Globus pallidus (tissue), 1 donor: ENCODE data around the gene C19orf44.
A peak's percentile ranks its signal among the peaks of the same experiment; 100 is the strongest.
"Not testable (repeated sequence)": the region's sequence is repeated elsewhere in the genome, so short reads cannot be mapped to it uniquely, and the experiment has no call there.

Experiments used
- DNase-seq: peaks from one replicate; pipeline ENCODE4 v3.0.0-alpha.2; 2015; ENCODE audit warnings: low spot score

Gene C19orf44

DNA sequence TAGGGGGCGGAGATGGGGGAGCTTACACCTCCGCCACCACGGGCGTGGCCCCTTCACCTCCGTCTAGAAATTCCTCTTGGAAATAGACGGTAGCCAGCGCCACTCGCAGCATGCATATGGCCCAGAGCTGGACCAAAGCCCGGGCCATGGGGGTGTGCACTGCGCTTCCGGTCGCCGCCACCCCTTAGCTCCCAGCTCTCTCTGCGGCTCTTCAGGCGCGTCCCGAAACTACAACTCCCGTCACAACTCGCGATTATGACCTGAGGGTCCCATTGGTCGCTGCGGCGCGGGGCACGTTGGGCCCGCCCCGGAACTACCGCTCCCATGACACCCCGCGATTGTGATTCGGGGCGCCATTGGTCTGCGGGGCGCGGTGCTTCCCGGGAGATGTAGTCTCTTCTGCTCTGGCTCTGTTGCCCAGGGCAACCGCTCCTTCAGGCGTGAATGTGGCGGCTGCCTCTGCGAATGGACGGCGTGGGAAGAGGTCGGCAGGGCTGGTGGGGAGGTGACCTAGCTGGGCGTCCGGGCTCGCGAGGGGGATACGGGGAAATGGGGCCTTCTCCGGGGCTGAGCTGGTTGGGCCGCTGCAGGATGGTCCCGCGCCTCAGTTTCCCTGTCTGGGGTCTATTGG is at the start of gene C19orf44, which contains the start of gene CALR3:
C19orf44 (plus strand) TSS at position 413 of the 631 bp plus-strand sequence. CDS start 4,399 bp downstream, outside the sequence.
CALR3 (minus strand) TSS at position 186 of the 631 bp plus-strand sequence; CDS start at position 148, 38 bp downstream.
- peak; percentile 98 for DNase-seq

DNA sequence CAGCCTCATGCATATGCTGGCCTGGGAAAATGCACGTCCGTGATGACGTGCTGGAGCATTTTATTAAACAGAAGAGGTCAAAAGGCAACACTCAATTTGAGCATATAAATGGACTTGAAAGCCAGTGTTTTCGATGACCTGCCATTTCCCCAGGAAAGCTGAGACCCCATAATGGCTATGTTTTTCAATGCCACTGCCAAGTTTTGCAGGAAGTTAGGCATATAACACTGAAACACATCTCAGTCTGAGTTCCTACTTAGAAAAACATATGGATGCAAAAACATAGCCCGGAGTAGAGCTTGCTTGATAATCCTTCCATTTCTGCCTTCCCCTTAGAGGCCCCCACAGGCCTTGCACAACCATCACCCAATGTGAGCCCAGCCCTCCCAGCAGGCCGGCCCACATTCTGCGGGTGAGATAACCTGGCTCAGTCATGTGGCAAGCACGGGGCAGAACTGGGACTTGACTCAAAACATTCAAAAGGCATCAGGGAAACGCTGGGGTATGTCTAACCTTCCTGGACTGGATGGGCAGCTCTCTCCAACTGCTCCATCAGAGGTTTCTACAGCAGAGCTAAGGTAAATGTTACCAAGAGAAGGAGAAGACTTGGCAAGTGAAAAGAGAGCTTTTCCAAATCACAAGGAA is 49.3 kb upstream of the C19orf44 start:
- DNase-seq, result peak; percentile 51

DNA sequence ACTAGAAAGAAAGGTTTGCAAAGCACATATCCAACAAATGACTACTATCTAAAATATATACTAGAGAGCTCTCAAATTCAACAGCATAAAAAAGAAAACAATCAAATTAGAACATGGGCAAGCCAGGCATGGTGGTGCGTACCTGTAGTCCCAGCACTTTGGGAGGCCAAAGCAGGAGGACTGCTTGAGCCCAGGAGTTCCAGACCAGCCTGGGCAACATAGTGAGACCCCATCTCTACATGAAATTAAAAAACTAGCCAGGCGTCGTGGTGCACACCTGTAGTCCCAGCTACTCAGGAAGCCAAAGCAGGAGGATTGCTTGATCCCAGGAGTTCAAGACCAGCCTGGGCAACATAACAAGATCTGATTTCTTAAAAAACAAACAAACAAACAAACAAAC is 47.3 kb upstream of the C19orf44 start:
- not testable (repeated sequence) for DNase-seq

DNA sequence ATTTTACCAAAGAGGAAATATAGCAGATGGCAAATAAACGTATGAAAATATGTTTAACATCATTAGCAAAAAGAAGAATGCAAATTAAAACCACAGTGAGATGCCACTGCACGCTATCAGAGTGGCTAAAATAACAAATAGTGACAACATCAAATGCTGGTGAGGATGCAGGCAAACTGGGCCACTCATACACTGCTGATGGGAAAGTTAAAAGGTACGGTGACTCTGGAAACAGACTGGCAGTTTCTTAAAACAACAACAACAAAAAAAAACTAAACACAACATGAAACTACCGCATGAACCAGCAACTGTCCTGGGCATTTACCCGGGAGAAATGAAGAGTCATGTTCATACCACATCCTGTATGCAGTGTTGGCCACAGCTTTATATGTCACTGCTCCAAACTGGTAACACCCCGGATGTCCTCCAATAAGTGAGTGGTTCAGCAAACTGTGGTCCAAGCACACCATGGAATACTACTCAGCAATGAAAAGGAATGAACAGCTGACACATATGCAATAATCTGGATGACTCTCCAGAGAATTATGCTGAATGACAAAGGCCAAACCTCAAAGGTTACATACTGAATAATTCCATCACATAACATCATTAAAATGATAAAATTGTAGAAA is 46.7 kb upstream of the C19orf44 start:
- no peak for DNase-seq

DNA sequence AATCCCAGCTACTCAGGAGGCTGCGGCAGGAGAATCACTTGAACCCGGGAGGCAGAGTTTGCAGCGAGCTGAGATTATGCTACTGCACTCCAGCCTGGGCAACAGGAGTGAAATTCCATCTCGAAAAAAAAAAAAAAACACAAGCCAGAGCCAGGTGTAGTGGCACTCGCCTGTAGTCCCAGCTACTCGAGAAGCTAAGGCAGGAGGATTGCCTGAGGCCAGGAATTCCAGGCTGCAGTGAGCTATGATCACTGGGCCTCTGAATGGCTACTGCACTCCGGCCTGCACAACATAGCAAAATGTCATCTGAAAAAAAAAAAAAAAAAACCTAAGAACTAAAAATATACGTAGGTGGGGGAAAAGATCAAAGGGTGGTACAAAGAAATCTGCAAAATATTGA is 43.9 kb upstream of the C19orf44 start:
- no peak for DNase-seq

DNA sequence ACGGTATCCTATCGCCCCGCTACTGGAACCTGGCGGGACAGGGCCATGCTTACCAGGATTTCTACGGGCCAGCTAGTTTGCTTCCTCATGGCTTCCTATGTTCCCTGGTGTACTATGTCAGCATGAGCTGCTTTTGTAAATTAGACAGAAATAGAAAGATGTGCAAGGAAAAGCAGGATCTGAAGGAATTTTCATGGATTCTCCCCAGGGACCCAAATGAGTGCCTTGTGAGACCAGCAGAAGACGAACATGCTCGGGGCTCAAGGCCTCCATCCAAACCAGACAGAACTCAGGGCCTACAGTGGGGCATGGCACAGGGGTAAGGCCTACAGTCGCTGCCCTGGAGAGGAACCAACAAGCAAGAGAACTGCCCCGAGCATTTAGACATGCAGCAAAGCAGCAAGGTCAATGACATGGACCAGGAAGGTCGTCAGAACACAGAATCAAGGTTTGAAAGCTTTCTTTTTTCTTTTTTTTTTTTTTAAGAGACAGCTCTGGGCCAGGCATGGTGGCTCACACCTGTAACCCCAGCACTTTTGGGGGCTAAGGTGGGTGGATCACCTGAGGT is 41.8 kb upstream of the C19orf44 start:
- no peak for DNase-seq

DNA sequence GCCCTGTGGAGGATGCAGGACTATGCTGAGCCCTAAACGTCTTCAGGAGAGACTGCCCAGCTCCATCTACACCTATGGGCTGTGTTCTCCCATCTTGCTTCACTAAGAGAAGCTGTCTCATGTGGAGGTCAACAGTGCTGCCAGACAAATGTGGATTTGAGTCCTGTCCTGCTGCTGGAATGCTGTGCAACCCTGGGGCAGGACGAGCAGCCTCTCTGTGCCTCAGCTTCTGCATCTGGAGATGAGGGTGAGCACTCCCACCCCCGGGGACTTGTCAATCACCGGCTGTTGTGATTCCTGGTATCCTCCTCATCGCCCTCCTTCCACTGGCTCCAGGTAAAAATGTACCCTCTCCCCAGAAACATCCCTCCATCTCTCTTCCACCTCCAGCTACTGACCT is 40.7 kb upstream of the C19orf44 start:
- no peak for DNase-seq

DNA sequence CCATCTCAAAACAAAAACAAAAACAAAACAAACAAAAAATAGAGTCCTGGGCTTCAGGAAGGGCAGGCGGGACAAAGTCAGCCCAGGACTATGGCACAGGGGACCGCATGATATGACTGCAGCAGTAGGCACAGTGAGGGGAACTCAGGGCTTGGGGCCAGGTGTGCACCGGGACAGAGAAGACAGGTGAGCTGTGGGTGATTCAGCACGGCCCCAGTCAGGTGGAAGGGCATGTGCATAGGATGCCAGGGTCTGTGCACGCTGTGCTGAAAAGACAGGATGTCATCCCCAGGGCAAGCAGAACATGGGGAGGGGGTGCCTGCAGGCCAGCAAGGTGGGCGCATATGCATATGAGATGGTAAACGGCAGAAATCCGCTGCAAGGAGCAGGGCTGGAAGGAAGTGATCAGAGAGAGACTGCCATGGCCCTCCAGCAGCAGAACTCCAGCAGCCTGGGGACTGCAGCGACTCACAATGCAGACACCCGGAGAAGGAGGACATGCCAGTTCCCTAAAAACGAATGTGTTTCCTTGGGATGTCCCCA is 39.5 kb upstream of the C19orf44 start:
- DNase-seq, result no peak

DNA sequence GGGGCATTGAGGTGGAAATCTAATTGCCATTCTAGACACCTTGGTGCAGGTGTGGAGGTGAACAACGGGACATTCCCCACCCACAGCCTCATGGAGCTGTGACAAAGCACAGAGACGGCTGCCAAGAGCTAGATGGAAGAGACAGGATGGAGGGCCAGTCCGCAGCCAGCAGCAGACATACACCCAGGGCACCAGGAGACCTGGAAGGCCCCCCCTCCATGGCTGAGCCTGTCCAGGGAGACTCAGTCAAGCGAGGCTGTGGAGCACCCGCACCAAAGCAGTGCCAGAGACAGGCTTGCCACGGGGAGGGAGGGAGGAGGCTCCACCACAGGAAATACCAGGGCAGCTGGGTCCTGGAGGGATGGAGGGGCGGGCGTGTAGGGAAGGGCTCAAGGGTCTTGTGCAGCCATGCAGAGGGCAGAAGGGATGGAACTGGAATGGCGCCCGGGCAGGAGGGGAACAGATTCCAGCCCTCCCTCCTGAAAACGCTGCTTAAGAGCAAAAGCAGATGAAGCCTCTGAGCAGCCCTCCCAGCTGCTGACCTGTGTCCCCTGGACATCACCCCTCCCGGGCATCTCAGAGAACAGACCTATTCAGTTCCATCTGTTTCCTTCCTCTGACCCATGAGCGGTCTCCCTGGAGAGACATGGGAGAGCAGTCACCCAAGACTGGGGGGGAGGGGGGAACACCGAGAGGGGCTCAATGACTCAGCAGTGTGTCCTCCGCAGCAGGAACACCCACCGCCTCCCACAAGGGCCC is 38.8 kb upstream of the C19orf44 start:
- DNase-seq, result no peak

DNA sequence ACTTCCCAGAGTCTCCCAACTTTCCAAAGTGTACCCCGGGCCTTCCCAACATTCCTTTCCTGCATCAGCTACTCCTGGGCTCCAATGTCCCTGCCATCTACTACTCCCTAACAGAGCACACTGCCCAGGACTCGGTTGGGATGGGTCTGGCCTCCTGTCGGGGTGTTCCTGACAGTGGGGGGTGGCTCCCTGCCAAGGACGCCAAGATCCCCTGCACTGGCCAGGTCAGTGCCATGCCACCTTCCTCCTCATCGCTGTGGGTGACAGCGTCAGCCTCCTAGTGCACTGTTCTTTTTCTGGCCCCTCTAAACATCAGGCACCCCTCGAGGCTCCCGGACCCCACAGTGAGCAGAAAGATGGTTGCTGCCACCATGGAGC is 38.3 kb upstream of the C19orf44 start:
- no peak for DNase-seq

DNA sequence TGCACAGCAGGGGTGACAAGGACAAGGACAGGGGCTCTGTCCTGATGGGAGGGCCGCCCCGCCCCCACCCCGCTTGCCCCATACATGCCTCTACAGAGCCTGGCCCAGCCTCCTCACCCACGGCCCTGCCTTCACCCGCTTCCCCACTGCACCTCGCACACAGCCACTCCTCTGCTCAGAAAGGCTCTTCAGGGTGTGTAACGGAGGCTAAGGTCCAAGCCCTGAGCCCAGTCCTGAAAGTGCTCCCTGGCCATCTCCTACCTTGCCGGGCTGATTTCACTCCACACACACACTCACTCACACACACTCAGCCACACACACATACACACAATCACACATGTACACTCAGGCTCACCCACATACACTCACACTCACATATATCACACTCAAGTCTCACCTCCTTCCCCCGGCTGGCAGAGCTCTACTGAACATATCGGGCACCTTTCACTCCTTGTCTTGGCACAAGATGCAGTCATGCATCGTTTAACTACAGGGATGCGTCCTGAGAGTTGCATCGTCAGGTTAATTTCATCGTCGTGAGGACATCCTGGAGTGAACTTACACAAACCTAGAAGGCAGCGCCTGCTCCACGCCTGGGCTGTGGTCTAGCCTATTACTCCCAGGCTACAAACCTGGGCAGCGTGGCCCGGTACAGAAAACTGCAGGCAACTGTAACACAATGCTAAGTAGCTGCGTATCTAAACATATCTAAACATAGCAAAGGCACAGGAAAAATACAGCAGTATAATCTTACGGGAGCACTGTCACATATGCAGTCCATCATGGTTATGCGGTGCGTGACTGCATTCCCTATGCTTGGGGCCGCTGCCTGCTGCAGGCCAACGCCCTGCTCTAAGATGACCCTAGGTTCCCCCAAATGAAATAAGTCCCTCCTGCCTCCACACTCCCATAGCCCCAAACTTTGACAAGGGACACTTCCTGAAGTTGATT is 37.5 kb upstream of the C19orf44 start:
- DNase-seq, result no peak

DNA sequence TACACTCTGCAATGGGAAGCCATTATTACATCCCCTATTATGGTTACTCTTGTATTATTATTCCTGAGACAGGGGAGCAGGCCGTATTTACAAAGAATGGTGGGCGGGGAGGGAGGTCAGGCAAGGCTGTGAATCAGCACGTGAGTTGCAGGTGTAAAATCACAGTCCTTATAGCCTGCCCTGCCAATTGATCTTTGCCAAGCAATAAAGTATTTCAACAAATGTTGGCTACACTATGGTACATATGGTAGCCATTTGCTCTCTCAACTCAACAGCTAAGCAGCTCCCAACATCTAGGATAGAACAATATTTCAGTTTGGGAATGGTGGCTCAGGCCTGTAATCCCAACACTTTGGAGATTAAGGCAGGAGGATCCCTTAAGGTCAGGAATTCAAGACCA is 36.5 kb upstream of the C19orf44 start:
- no peak for DNase-seq

DNA sequence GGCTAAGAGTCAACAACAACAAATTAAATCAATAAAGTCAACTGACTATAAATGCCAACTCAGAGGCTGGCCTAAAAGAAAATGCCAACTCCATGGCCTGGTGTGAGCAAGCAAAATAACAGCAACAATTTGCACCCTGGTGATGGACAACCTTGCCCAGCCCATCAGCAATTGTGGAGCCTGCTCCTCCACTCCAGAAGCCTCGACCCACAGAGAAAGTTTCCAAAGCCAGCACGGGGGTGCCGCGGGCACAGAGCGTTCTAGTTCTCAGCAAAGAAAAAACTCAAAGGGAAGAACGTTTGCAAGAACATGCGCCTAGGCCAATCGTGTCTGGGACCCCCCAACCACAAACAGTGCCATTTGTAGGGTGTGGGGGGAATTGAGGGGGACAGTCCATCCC is 35.7 kb upstream of the C19orf44 start:
- DNase-seq, result peak; percentile 51

DNA sequence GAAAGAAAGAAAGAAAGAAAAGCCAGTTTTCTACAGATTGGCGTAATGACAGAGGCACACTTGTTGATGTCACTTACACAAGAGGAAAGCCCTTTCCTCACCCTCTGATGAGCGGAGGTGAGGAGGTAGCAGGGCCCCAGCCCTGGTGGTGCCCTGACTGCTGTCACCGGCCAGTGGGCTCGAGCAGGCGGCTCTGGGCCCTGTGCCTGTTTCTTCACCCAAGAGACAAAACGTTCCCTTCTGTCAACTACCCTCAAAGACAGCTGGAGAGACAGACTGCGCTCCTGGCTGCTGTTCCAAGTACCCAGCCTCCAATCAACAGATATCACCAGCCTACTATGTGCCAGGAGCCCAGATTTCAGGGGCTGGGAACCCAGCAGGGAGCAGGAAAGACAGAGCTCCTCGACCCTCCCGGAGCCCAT is 34.6 kb upstream of the C19orf44 start:
- DNase-seq, result no peak

DNA sequence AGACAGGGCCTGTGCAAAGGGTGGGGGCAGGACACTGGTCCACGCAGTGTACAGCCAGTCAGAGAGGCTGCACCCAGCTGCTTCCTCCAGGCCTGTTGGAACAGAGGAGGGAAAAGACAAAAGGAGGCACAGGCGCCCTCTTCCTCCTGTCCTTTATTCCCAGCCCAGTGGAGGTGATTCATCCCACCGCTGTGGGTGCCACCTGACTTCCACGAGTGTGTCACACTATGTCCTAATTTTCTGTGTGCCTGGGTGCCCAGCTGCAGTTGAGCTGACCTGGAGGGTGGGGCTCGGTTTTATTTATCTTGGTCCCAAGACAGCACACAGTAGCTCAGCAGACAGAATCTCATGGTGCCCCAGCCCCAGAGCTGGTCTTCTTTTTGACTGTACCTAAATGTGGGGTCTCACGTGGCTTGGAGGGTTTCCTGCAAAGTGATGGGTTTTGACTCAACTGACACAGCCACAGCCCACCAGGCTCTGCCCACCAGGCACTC is 33.4 kb upstream of the C19orf44 start:
- no peak for DNase-seq

DNA sequence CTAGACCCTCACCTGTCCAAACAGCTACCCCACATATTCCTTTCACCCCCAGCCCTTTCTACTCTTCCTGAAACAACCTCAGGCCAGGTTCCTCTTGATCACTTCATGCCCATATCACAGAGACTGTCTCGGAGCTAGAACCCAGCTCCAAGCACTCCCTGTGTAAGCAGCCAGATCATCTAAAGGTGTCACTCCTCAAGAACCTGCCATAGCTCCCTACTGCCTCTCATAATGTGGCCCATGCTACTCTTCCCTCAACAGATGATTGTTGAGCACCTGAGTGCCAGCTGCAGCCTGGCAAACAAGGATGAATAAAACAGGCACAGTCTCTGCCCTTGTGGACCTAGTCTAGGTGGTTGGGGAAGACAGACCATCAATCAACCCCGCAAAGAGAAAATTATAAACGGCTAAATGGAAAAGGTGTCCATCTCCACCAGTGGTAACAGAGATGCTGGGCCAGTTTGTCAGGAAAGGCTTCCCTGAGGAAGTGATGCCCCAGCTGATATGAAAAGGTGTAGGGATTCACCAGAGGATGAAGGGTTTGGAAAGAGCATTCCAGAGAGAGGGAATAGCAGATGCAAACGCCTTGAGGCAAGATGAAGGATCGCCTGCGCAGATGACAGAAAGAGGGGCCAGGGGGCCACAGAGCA is 32.7 kb upstream of the C19orf44 start:
- no peak for DNase-seq

DNA sequence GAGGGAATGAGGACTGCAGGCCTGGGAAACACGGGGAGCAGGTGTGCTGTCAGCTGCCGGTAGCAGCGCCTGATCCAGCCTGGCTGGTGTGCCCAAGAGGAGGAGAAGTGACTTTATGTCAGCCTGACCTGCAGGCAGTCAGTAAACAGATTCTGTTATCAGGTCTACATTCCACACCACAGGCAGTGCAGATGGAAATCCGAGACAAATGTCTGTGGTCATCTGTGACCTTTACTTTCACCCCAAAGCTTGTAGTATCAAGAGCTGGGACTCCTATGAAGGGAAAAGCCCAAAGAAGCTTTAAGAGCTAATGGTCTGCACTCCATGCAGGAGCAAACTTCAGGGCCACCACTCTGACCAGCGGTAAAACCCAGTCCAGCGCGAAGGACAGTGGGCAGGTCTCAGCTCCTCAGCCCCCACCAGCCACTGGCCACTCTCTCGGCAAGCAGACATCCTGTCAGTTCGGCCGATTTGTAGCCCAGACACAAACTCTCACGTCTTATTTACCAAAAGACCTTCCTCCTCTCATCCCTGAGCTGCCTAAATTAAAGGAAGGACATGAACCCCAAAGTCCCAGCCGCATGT is 32.1 kb upstream of the C19orf44 start:
- DNase-seq, result no peak

DNA sequence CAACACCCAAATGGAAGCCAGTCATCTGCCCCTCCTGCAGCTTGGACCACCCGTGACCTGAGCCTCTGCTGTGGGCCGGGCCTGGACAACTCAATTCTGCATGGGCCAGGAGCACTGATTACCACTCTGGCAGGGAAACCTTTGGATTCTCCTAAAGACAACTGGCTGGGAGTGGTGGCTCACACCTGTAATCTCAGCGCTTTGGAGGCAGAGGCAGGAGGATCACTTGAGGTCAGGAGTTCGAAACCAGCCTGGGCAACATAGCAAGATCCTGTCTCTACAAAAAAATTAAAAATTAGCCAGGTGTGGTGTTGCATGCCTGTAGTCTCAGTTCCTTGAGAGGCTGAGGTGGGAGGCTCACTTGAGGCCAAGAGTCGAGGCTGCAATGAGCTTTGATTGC is 31.0 kb upstream of the C19orf44 start:
- no peak for DNase-seq

DNA sequence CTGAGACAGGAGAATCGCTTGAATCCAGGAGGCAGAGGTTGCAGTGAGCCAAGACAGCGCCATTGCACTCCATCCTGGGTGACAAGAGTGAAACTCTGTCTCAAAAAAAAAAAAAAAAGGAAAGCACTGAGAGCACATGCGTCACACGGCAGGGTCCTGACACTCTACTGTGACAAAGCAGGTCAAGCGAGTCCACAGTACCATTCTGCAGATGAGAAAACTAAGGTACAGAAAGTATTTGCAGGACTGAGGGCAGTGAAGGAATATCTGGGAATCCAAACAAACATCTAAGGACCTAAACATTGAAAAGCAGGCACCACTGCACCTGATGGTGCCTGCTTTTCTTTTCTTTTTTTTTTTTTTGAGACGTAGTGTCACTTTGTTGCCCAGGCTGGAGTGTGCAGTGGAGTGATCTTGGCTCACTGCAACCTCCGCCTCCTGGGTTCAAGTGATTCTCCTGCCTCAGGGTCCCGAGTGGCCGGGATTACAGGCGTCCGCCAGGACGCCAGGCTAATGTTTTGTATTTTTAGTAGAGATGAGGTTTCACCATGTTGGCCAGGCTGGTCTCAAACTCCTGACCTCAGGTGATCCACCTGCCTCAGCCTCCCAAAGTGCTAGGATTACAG is 29.3 kb upstream of the C19orf44 start:
- not testable (repeated sequence) for DNase-seq
